ENCODE data around the gene TEAD1. TPM values are rescaled to one million over a fixed set of nuclear protein-coding genes. Genes with fewer than 3 reads are reported as not detected.

TEAD1 gene
- total RNA-seq, 1 donor, result 176 TPM

- Histone ChIP-seq H3K9me3 (ENCODE audit: low read depth, low read length) (no peaks in the 10 kb centered on the region), H3K4me3 (ENCODE audit: insufficient read depth, low read length) (no peak overlapping the region), H3K4me1 (ENCODE audit: insufficient read depth, low read length) (peaks cover 32% of the 10 kb centered on the region), H4K20me1 (ENCODE audit: insufficient read depth, low read length) (peaks cover 81% of the 10 kb centered on the region), H3K27me3 (ENCODE audit: insufficient read depth, low read length) (no peaks in the 10 kb centered on the region), H2AFZ (ENCODE audit: low read length) (no peak overlapping the region), H3K79me2 (ENCODE audit: insufficient read depth, low read length) (peaks cover 96% of the 10 kb centered on the region), H3K27ac (ENCODE audit: low read depth, low read length) (peak overlapping the region; percentile 77), H3K4me2 (ENCODE audit: insufficient read depth, low read length) (no peak overlapping the region), H3K36me3 (ENCODE audit: insufficient read depth, low read length) (no peaks in the 10 kb centered on the region)
- TF ChIP-seq, protein P1, sequence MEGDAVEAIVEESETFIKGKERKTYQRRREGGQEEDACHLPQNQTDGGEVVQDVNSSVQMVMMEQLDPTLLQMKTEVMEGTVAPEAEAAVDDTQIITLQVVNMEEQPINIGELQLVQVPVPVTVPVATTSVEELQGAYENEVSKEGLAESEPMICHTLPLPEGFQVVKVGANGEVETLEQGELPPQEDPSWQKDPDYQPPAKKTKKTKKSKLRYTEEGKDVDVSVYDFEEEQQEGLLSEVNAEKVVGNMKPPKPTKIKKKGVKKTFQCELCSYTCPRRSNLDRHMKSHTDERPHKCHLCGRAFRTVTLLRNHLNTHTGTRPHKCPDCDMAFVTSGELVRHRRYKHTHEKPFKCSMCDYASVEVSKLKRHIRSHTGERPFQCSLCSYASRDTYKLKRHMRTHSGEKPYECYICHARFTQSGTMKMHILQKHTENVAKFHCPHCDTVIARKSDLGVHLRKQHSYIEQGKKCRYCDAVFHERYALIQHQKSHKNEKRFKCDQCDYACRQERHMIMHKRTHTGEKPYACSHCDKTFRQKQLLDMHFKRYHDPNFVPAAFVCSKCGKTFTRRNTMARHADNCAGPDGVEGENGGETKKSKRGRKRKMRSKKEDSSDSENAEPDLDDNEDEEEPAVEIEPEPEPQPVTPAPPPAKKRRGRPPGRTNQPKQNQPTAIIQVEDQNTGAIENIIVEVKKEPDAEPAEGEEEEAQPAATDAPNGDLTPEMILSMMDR (IDR thresholded peaks at IDR 0.05; ENCODE audit: extremely low read depth, low read depth, low read length), result no peak
- peak; percentile 85 for DNase-seq (ENCODE audit: insufficient read length, low spot score, missing footprints)
These were observed 57.7 kb downstream of the TEAD1 start for GRCh38 chr11:12731841-12732336.

DNA sequence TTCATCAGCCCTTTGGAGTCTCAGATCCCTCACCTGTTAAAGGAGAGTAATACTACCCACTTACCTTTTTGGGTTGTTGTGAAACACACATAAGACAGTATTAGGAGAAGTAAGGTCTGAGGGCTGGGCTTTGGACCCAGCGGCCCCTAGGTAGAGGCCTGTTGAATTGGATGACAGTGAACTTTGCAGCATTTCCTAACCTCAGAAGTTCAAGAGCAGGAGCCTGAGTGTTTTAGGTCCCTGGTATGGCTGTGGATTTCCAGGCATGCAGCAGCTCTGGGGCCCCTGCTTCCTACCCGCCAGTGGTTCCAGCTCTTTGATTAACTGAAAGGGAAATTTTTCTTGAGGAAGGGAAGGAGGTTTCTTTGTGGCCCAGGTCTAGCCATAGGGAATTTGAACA, 58.9 kb downstream of the TEAD1 start:
- H3K79me2 ChIP-seq (ENCODE audit: insufficient read depth, low read length), result peaks cover 96% of the 10 kb centered on the region
- H4K20me1 ChIP-seq (ENCODE audit: insufficient read depth, low read length), result peaks cover 83% of the 10 kb centered on the region
- no peak overlapping the region for H3K27ac ChIP-seq (ENCODE audit: low read depth, low read length)
- no peak overlapping the region for H3K4me3 ChIP-seq (ENCODE audit: insufficient read depth, low read length)
- no peak overlapping the region for H2AFZ ChIP-seq (ENCODE audit: low read length)
- H3K4me1 ChIP-seq (ENCODE audit: insufficient read depth, low read length), result peaks cover 21% of the 10 kb centered on the region
- no peak overlapping the region for H3K4me2 ChIP-seq (ENCODE audit: insufficient read depth, low read length)
- H3K27me3 ChIP-seq (ENCODE audit: insufficient read depth, low read length), result no peaks in the 10 kb centered on the region
- TF ChIP-seq, protein P1 (IDR thresholded peaks at IDR 0.05; ENCODE audit: extremely low read depth, low read depth, low read length), result no peak
- no peak for DNase-seq (ENCODE audit: insufficient read length, low spot score, missing footprints)
- no peaks in the 10 kb centered on the region for H3K9me3 ChIP-seq (ENCODE audit: low read depth, low read length)
- no peaks in the 10 kb centered on the region for H3K36me3 ChIP-seq (ENCODE audit: insufficient read depth, low read length)

DNA sequence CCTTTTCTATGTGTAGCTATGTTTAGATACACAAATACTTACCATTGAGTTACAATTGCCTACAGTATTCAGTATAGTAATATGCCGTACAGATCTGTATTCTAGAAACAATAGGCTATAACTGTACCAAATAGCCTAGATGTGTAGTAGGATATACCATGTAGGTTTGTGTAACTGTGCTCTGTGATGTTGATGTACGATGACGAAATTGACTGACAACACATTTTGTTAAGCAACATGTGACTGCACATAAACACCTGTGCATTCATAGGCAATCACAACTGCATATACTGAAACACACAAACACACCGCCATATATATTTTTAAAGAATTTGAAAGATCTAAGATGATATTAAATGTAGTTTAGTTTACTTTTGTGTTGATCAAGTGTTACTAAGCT, 60.4 kb downstream of the TEAD1 start:
- Histone ChIP-seq H3K27me3 (ENCODE audit: insufficient read depth, low read length) (no peaks in the 10 kb centered on the region), H3K36me3 (ENCODE audit: insufficient read depth, low read length) (no peaks in the 10 kb centered on the region), H3K4me2 (ENCODE audit: insufficient read depth, low read length) (no peak overlapping the region), H2AFZ (ENCODE audit: low read length) (no peak overlapping the region), H3K79me2 (ENCODE audit: insufficient read depth, low read length) (peaks cover 96% of the 10 kb centered on the region), H3K9me3 (ENCODE audit: low read depth, low read length) (no peaks in the 10 kb centered on the region), H4K20me1 (ENCODE audit: insufficient read depth, low read length) (peaks cover 85% of the 10 kb centered on the region), H3K4me1 (ENCODE audit: insufficient read depth, low read length) (peaks cover 15% of the 10 kb centered on the region), H3K27ac (ENCODE audit: low read depth, low read length) (no peak overlapping the region), H3K4me3 (ENCODE audit: insufficient read depth, low read length) (no peak overlapping the region)
- TF ChIP-seq, protein P1 (IDR thresholded peaks at IDR 0.05; ENCODE audit: extremely low read depth, low read depth, low read length), result no peak
- no peak for DNase-seq (ENCODE audit: insufficient read length, low spot score, missing footprints)

DNA sequence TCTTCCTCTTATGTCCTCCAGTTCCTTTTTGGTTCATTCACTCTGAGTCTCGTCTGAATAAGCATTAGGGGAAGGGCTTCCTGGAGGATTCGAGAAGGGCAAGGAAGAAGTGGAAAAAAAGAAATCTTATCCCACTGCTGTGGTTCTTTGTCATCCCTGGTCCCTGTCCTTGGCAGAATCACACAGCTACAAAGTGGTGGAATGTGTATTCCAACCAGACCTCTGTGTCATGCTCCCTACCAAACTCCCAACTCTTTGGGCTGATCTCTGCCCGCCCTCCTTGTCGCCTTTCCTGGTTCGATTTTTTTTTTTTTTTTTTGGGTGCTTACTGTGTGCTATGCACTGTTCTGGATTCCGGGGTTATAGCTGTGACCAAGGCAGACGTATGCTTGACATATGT, 61.0 kb downstream of the TEAD1 start:
- H2AFZ ChIP-seq (ENCODE audit: low read length), result no peak overlapping the region
- DNase-seq (ENCODE audit: insufficient read length, low spot score, missing footprints), result no peak
- no peaks in the 10 kb centered on the region for H3K36me3 ChIP-seq (ENCODE audit: insufficient read depth, low read length)
- peaks cover 84% of the 10 kb centered on the region for H4K20me1 ChIP-seq (ENCODE audit: insufficient read depth, low read length)
- peaks cover 15% of the 10 kb centered on the region for H3K4me1 ChIP-seq (ENCODE audit: insufficient read depth, low read length)
- H3K27ac ChIP-seq (ENCODE audit: low read depth, low read length), result no peak overlapping the region
- no peak overlapping the region for H3K4me2 ChIP-seq (ENCODE audit: insufficient read depth, low read length)
- no peak overlapping the region for H3K4me3 ChIP-seq (ENCODE audit: insufficient read depth, low read length)
- TF ChIP-seq, protein P1 (IDR thresholded peaks at IDR 0.05; ENCODE audit: extremely low read depth, low read depth, low read length), result no peak
- no peaks in the 10 kb centered on the region for H3K9me3 ChIP-seq (ENCODE audit: low read depth, low read length)
- H3K27me3 ChIP-seq (ENCODE audit: insufficient read depth, low read length), result no peaks in the 10 kb centered on the region
- H3K79me2 ChIP-seq (ENCODE audit: insufficient read depth, low read length), result peaks cover 96% of the 10 kb centered on the region
